HG03135 (cell line): Measurements from ENCODE around the gene CFAP57.

Experiments
- ATAC-seq: cut with Tn5 transposase; IDR thresholded peaks from one replicate; pipeline ENCODE4 v1.9.1; 2021; ENCODE audit warnings: mild to moderate bottlenecking, moderate library complexity; ENCODE audit not compliant: unreplicated experiment

CFAP57 gene

DNA sequence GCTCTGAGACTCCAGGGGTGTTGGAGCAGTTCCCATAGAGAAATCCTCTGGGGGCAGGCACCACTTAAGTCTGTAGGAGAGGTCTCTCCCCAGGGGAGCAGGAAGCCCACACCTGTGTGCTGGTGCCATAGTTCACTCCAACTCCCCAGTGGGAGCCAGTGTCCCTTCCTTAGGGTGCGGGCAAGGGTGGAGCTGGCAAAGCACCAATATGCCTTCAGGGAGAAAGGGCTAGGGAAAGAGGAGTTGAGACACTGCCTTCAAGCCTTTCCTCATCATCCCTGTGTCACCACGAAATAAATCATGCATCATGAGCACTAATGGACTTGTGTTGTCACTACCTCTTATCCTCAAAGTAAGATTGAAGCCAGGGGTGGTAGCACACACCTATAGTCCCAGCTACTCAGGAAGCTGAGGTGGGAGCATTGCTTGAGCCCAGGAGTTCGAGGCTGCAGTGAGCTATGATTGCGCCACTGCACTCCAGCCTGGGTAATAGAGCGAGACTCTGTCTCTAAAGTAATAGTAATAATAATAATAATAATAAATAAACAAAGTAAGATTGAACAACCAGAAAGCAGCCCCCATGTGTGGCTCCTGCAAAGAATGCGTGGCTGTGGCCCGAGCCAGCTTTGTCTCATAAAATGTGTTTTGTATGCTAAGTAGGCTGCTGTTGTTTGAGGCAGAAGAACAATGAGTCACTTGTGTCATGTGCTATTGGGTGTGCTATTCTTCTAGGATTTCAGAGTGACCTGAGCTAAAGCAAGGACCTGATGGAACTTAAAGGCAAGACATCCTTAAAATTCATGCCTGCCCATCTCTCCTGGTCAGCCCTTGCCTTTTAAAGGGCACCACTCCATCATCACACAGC is 122.0 kb downstream of the CFAP57 start:
- ATAC-seq, result no peak

DNA sequence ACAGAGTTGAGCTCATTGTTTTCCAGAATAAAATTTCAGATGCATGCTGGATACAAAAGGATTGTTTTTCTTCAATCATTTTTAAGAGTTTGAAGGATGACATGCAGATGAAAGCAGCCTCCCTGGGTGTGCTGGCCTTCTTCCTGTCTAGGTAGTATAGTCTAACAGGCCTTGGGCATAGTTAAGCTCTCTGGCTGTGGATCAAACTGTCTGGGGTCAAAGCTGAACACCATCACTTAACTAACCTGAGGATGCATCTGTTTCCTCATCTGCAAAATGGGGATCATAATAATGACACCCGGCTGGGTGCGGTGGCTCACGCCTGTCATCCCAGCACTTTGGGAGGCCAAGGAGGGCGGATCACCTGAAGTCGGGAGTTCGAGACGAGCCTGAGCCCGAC is 122.6 kb downstream of the CFAP57 start:
- no peak for ATAC-seq

- ATAC-seq, result no peak
Observed at GRCh38 chr1:43296207-43296606, 124.1 kb downstream of the CFAP57 start.

GRCh38 chr1:43298055-43298454 is 125.9 kb downstream of the CFAP57 start:
- ATAC-seq, result no peak

DNA sequence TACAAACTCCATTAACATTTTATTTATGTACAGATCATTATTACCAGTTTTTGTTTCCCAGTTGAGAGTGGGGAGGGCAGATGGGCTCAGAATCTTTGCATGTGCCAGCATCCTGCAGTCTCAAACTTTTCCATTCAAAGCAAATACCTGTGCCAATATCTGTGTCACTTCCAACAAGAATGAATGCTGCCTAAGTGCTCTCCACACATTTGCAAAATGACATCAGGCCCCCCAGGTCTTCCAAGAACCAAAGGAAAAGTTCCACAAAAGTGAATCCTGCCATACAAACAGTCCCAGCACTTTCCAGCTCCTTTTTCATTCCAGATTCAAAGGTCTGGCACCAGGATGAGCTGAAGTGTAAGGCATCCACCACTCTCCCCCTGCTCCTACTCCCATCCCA is 127.0 kb downstream of the CFAP57 start:
- ATAC-seq, result no peak

DNA sequence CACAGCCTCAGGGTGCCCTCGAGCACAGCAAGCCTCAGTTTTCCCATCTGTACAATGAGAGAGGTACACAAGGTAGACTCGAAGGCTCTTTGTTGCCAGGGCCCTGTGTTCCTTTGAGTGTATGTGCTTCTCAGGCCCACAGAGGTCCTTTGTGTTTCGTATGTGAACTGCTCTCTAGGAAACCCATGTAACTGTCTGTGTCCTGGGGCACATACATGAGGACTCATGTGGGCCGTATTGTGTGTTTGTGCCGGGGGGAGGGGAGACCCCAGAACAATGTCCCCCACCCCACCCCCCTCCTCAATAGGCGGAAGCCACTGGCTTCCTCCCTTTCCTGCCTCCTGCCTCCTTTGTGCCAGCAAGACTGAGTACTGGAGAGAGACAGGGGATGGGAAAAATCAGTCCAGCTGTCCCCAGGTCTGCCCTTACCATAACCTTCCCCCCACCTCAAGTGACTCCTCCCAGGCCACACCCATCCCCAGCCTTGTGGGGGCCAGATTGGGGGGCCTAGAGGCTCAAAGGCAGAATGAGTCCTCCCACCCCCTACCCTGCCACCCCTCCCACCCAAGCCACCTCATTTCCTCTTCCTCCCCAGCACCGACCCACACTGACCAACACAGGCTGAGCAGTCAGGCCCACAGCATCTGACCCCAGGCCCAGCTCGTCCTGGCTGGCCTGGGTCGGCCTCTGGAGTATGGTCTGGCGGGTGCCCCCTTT is 128.4 kb downstream of the CFAP57 start, which contains the start of gene TIE1:
Gene TIE1, plus strand, starts transcription at position 605 of the 717 bp plus-strand sequence. Its CDS starts 90 bp downstream, at position 695.
- ATAC-seq, result no peak

GRCh38 chr1:43302201-43302600 is 130.1 kb downstream of the CFAP57 start:
- no peak for ATAC-seq

DNA sequence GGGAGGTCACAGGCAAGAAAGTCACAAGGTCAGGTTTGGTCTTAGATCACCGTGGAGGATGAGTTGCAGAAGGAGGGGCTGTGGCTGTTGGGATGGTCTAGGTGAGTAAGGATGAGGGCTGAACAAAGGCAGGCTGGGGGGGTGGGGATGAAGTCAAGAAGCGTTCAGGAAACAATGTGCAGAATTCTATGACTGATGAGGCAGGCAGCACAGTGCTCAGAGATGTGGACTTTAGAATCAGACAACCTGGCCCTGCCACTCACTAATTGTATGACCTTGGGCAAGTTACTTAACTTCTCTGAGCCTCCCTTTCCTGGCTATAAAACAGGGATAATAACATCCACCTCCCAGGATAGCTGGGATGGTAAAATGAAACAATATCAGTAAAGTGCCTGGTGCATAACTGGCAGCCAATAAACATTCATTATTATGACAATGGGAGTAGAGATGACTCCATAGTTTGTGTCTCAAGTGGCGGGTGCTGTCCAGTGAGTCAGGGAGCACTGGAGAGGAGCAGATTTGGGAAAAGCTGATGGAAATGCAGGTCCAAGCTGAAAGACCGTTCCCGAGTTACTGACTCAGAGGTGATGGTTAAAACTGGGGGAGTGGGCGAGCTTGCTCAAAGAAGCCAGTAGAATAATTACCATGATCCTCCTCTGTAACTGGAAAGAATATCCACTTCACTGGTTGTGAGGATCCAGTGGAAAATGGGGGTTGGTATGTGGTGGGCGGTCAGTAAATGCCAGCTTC is 130.8 kb downstream of the CFAP57 start:
- ATAC-seq, result no peak

- no peak for ATAC-seq
Observed at GRCh38 chr1:43303471-43304313, 131.6 kb downstream of the CFAP57 start.
